Erythroblast (primary cell): ENCODE data around the gene TUBG1.
A peak's percentile ranks its signal among the peaks of the same experiment; 100 is the strongest.
"Not testable (repeated sequence)": the region's sequence is repeated elsewhere in the genome, so short reads cannot be mapped to it uniquely, and the experiment has no call there.

Experiments used
- DNase-seq, 2 experiments: peaks; one replicate each; lab custom pipeline; 2025; lab: John Stamatoyannopoulos, UW
- GATA1 ChIP-seq: IDR thresholded peaks from 2 replicates; pipeline ENCODE4 v1.6.1; 2011; ENCODE audit warnings: low read depth, mild to moderate bottlenecking, control low read depth, low read length, moderate library complexity
- POLR2A ChIP-seq: IDR thresholded peaks from 2 replicates; pipeline ENCODE4 v1.6.1; 2011; ENCODE audit warnings: mild to moderate bottlenecking, low read length

The TUBG1 gene

DNA sequence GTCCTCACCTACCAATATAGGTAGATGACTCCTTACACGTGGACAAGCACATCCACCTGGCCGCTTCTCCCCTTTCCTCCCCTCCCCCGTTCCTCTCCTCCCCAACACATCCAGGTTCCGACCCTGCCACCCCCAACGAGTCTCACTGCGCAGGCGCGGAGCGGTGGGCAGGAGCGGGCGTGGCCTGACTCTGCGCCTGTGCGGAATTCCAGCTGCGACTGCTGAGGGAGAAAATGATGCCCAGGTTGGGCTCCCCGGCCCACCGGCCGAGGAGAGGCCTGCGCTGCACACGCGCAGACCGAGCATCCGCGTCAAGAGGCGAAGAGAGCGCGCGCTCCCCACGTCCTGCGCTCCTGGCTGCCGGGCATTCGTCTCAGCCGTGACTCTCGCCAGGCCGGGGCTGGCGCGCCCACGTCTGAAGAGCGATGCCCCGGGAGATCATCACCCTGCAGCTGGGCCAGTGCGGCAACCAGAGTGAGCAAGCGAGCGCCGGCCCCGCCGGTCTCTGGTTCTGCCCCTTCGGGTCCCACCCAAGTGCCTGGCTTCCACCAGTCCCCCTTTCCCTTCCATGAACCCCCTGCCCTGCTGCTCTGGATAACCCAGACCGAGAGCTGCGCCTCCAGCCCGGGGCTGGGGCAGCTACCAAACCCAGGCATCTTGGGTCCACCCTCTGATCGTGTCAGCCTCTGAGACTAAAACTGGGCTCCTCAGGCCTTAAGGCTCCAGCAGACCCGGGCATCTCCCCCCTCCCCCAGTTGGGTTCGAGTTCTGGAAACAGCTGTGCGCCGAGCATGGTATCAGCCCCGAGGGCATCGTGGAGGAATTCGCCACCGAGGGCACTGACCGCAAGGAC is 49.8 kb downstream of the TUBG1 start, which contains the start of gene TUBG2:
TUBG2 (plus strand) TSS at position 206 of the 853 bp plus-strand sequence; CDS start at position 426, 220 bp downstream.
- peak; percentile 74 to 83 for DNase-seq
- TF ChIP-seq GATA1 (no peak), POLR2A (peak; percentile 97)

DNA sequence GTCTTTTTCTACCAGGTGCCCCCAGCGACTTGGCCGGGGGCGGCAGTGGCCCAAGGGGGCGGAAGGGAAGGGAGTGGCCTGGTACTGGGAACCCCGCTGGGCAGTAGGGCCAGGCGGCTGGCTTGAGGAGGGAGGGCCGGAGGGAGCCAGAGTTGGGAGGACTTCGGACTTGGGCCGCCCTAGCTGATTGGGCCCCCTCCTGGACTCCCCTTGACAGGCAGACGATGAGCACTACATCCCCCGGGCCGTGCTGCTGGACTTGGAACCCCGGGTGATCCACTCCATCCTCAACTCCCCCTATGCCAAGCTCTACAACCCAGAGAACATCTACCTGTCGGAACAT is 50.4 kb downstream of the TUBG1 start:
- not testable (repeated sequence) for DNase-seq

DNA sequence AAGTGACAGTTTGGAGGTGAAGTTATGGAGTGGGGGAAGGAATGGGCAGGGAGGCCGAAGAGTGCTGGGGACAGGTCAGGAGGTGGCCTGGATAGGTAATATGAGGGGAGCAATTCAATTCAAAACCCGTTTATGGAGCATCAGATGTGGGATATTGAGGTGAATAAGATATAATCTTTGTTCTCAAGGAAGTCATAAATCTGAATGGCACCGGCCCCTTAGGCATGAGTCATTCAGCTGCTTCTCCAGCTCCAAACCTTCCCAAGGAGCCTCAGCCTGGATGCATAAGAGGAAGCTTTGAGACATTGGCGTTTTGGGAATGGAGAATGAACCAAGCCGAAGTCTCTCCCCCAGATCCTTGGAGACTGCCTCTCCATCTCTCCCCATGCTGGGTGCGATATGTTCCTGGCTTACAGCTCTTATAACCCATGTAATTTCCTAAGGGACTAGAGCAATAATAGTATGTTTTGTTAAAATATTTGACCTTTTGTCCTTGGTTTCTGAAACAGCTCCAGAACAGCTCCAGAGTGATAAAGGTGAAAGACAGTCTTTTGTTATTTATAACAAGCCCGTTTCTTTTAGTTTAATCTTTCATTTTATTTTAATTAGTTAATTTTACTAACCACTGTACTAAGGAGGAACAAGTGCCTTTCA is 51.3 kb downstream of the TUBG1 start:
- TF ChIP-seq POLR2A (no peak), GATA1 (no peak)
- no peak for DNase-seq
